GM18520 (cell line): ENCODE measurements around the gene SLC7A6.
"Not testable (repeated sequence)": the region's sequence is repeated elsewhere in the genome, so short reads cannot be mapped to it uniquely, and the experiment has no call there.

Experiments
- ATAC-seq: cut with Tn5 transposase; IDR thresholded peaks from one replicate; pipeline ENCODE4 v1.9.1; 2021; ENCODE audit not compliant: unreplicated experiment

Gene SLC7A6

GRCh38 chr16:68281368-68282063, 17.2 kb downstream of the SLC7A6 start:
- ATAC-seq, result no peak

DNA sequence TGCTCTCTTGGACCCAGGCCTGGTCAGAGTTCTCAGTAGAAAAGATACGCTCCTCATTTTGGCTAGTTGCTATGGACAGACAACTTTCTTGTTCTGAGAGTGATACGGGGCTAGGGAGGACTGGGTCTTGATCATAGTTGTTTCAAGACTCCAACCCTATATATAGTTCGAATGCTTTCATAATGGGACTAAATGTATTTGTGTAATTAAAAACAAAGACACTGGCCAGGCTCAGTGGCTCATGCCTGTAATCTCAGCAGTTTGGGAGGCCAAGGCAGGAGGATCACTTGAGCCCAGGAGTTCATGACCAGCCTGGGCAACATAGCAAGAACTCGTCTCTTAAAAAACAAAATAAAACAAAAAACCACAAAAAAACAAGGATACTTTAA, 17.7 kb downstream of the SLC7A6 start:
- ATAC-seq, result no peak

GRCh38 chr16:68283346-68283745, 19.0 kb downstream of the SLC7A6 start:
- no peak for ATAC-seq

- ATAC-seq, result no peak
Observed at GRCh38 chr16:68283801-68284598, 19.7 kb downstream of the SLC7A6 start.

GRCh38 chr16:68284847-68285246, 20.5 kb downstream of the SLC7A6 start:
- ATAC-seq, result peak; percentile 42

- ATAC-seq, result no peak
Observed at GRCh38 chr16:68285683-68286082, 21.4 kb downstream of the SLC7A6 start.

DNA sequence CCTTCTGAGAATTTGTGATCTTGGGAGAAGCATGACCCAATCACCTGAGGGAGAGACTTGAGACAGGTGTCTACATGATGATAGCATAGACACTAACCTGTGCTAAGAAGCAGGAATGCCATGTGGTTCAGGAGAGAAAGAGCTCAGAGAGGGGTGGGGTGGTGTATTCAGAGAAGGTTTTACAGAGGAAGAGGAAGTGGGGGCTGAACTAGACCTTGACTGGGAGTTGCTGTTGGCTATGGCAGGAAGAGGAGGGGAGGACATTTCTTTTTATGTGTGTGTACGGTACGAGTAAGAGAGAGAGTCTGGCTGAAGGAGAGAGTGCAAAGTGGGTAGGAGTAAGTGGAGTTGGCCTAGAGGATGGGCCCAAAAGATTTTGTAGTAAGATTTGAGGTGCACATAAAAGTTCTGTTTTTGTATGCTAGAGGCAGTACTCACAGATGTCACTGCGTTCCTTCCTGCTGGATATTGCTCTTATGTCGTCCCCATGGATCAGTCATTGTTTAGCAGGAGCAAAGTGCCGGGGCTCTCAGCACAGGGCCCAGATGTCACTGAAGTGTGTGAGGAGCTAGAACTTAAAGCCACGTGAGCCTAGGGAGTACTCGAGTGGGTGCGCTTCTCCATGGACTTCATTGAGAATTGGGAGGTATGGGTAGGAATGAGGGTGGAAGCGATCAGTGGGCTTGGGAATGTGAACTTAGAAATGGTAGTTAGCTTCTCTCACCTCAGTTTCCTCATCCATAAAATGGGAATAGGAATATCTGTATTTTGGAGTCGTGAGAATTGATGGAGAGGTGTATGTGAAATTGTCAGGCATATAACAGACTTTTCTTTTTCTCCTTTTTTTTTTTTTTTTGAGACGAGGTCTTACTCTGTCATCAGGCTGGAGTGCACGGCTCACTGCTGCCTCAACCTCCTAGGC, 22.1 kb downstream of the SLC7A6 start:
- no peak for ATAC-seq

- ATAC-seq, result no peak
Observed at GRCh38 chr16:68287276-68288251, 23.2 kb downstream of the SLC7A6 start.

DNA sequence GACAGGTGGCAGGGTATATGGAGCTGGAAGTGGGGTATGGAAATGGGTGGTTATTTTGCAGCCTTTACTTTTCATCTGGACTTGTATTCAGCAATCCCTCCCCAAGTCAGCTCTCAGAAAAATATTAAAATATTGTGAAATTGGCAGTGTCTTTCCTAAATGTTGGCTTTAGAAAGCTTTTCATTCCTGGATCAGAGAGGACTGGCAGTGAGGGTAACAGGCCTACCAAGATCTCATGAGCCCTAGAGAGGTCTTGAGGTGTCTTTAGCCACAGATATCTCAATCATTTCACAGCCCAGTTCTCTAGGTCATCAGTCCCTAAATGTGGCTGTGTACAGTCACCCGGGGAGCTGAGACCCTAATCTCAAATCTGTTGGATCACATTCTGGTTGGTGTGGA, 23.9 kb downstream of the SLC7A6 start:
- ATAC-seq, result no peak

- not testable (repeated sequence) for ATAC-seq
Observed at GRCh38 chr16:68288796-68289195, 24.5 kb downstream of the SLC7A6 start.

DNA sequence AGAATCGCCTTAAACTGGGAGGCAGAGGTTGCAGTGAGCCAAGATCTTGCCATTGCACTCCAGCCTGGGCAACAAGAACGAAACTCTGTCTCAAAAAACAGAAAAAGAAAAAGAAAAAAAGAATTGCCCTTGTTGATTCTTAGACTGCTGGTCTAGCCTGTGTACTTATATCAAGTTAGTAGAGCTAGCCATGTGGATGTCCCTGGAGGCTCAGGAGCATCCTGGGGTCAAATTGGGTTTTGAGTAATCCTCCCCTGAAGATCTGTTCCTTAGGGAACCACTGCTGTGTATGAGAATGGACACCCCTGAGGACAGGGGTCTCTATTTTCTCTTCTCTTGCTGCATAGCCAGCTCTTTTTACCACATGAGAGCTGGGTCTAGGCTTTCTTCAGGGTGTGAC, 24.9 kb downstream of the SLC7A6 start:
- no peak for ATAC-seq

DNA sequence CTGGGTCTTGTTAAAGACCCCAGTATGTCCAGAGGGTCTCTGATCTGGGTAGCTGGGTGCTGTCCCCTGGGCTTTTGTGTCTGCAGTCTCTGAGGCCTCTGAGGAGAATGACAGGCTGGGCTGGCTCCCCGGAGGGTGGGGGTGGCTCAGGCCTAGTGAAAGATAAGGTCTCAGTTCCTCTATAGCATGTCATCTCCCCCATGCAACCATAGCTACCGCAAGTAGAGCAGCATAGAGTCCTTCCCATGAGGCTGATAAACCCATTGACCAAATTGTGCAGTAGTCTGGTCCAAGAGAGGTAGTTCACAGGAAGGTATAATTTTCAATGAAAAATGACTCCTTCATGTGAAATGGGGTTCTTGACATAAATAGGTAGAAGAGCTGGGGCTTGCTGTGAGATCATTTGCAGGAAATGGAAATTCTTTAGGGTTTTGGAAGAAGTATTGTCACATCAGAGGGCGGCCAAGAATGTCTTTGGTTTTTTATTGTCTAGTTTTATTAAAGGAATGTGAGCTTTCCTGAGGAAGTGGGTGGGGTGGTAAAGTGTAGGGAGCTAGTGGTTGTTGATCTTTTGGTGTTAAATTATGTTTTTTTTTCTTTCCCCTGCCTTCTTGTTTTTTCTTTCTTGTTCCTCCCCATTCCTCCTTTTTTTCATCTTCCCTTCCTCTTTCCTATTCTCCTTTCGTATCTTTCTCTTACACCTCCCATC, 25.4 kb downstream of the SLC7A6 start:
- peak; percentile 52 for ATAC-seq

- no peak for ATAC-seq
Observed at GRCh38 chr16:68290450-68290849, 26.1 kb downstream of the SLC7A6 start.

GRCh38 chr16:68291227-68291626, 26.9 kb downstream of the SLC7A6 start:
- ATAC-seq, result no peak

- ATAC-seq, result no peak
Observed at GRCh38 chr16:68292425-68292824, 28.1 kb downstream of the SLC7A6 start.

DNA sequence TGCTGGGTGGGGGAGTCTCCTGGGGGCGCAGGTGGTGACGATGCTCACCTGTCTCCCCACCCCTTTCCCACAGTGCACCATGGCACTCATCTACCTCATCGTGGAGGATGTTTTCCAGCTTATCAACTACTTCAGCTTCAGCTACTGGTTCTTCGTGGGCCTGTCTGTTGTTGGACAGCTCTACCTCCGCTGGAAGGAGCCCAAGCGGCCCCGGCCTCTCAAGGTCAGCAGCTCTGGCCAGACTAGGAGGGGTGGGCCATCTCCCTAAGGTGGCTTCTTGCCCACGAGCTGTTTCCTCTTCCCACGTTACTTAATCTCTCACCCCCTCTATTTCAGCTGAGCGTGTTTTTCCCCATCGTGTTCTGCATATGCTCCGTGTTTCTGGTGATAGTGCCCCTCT, 32.0 kb downstream of the SLC7A6 start:
- no peak for ATAC-seq

GRCh38 chr16:68296693-68297092, 32.4 kb downstream of the SLC7A6 start:
- ATAC-seq, result no peak

GRCh38 chr16:68297908-68298307, 33.6 kb downstream of the SLC7A6 start:
- ATAC-seq, result no peak

GRCh38 chr16:68298312-68298711, 34.0 kb downstream of the SLC7A6 start:
- ATAC-seq, result no peak
